Stimulated activated CD8-positive, alpha-beta memory T cell treated with anti-CD3 and anti-CD28 coated beads, Interleukin-7, amount 100 ng/mL, for 24 hours (primary cell): Measurements from ENCODE around the gene NENF.

Experiments used
- DNase-seq: peaks from one replicate; pipeline ENCODE4 v3.0.0-alpha.2; 2020; ENCODE audit warnings: low read depth

Gene NENF

DNA sequence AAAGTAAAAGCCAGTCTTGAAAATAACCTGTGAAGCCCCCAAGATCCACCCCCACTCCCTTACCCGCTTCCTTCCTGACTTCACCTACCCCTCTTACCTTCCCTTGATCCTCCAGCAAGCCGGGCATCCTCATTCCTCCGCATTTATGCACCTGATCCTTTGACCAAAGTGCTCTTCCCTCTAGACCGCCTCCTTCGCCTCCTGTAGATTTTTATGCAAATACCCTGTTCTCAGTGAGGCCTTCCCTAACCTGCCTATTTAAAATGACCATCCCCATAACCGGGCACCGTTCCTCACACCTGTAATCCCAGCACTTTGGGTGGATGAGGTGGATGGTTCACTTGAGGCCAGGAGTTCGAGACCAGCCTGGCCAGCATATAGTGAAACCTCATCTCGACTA, 1.1 kb upstream of the NENF start:
- no peak for DNase-seq

DNA sequence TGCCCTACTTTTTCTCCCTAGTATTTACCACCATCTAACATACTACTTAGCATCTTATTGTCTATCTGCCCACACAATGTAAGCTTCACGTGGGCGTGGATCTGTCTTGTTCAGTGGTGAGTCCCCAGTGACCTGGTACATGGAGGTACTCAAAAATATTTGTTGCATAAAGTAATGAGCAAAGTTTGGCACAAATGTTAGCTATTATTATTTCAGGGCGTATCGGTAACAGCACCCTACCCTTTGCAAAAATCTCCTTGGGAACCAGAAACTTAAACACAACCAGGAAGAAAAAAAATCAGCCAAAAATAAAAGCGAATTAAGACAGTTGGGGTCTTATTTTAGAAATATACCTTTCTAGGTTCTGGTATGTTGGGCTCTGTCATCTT, 454 bp upstream of the NENF start:
- no peak for DNase-seq

DNA sequence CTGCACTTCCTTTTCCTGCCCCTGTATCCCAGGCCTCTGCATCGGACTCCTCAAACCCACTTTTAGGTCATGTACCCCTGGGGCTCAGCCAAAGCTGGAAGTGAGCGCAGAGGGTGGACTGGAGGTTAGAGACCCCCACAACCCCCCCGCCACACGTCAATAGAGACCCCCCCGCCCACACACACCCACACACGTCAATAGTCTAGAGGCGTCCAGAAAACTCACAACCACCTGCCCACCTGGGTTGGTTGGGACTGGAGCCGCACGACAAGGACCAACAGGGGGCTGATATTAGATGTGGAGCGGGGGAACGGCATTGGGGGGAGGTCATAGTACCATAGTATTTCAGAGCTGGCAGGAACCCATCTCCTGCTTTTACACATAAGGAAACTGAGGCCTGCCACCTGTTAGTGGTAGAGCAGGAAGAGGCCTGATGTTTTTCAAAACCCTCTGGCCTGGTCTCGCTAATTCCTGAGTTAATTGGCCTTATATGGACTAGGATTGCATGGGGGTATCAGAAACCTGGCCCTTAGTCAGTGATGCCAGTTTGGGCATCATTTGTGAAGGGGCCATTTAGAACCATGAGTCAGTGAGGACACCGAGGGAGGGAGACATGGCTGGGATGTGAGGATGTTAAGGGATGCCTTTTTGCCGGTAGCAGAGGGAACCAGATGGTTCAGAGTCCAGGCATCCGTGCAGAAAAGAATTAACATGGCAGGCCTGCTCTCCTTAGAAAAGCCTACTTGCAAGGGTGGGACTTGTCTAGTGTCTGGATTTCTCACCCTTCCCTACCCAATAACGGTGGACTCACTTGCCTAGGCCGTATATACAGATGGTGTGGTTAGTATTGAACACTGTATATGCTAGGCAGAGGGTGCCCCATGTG, 1.1 kb downstream of the NENF start:
- no peak for DNase-seq

DNA sequence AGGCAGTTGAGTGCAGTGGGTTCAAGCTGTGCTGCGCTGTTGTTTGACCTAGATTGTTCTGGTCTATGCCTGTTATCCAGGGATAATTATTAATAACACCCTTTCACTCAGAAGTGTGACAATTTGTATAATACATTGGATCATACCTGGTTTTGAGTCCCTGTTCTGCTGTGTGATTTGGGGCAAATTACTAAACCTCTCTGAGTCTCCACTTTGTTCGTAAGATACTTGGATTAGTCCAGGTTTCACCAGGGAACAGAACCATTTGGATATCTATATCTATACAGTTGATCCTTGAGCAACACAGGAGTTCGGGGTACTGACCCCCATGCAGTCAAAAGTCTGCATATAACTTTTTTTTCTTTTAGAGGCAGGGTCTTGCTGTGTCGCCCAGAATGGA, 2.3 kb downstream of the NENF start:
- no peak for DNase-seq

DNA sequence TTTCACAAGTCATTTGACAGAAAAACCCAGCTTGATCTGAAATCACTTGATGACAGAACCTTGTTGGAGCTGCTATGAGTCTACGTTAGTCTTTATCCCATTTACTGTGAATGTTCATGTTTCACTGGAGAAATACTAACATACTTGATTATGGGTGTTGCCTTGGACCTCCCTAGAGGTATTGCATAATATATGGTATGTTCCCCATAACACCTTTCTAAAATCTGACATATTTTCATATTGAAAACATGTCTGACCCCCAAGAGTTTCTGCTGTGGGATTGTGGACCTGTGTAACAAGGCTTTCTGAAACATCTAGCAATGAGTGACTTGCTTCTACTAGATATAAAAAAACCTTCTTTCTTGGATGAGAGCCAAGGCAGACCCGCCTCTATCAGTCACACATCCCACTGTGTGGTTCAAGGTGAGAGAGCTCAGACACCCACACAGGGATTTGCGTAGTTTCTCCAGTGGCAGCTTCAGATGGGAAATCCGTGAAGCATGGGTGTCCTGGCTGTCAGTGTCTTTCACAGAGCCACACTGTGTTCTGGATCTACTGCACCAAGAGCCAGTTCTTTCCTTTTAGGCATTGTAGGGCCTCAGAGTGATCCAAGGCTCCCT, 4.6 kb downstream of the NENF start:
- DNase-seq: no peak

DNA sequence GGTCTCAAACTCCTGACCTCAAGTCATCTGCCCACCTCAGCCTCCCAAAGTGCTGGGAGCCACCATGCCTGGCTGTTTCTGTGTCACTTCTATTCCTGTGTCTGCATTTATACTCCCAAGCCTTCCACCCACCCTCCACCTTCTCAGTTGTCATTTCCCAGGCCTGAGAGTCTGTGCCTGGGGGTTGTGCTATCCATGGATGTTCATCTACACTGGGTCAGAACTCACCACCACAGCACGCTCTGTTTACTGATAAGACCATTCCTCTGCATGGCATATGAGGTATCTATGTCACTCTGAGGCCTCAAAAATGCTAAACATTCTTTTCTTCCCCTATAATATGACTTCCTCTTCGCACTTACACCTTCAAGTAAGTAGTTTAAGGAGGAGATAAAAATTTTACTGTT, 6.1 kb downstream of the NENF start:
- no peak for DNase-seq

DNA sequence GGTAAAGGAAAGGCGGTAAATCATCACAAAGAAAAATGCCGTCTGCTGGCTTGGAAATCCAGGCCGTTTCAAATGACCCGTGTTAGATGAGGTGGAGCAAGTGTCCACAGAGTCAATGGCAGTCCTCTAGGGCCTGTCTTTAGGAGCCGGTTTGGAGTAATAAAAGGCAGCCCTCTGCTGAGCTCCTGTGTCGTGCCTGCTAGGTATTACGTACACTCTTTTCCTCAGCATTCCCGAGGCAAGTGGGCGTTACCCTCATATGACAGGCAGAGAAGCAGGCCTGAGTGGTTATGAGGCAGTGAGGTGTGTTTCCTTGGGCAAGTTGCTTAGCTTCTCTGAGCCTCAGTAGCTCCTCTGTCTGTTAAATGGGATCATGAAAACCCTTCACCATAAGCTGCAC, 7.7 kb downstream of the NENF start:
- DNase-seq: no peak

DNA sequence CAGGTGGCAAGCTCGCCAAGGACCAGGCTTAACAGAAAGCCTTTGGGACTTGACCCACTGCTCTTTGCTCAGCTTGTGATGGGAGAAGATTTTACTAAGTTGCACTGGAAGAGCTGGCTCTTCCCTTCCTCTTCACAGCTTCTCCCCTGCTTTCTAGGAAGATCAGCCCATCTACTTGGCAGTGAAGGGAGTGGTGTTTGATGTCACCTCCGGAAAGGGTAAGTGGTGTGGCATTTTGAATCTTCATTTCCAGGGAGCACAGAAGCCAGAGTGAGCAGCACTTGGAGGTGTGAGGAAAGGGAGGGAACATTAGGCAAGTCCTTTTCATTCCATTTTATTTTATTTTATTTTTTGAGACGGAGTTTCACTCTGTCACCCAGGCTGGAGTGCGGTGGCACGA, 9.7 kb downstream of the NENF start:
- DNase-seq: no peak

DNA sequence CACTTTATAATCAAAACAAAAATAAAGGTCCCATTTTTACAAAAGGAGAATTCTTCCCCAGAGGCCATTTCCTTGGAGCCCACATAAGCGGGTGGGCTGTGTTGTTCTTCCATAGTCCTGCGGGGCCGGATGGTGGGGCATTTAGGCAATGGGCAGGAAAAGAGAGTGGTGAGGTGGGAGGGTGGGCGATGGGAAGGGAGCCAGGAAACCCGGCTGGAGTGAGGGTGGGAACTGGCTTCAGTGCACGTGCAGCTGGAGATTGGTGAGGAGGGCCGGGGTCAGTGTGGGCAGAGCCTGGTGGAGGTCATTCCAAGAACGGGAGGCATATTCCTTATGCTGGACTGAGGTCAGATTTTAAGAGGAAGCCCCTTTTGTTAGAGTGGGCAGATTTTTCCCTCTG, 13.6 kb downstream of the NENF start:
- DNase-seq: no peak

DNA sequence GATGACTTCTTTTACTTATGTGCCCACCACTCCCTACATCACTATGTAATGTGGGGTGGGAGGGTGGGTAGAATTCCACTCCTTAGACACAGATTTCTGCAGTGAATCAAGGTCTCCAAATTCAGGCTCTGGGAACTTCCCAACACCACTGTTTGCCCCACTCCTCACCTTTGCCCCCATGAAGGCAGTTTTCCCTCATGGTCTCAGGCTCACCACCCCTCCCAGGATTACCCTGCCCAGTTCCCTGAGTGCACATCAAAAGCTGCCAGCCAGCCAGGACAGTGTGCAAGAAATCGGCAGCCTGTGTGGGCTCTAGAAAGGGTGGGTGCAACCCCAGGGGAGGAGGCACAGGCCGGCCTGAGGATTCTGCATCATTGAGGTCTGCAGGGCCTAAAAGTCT, 14.8 kb downstream of the NENF start:
- DNase-seq: no peak

DNA sequence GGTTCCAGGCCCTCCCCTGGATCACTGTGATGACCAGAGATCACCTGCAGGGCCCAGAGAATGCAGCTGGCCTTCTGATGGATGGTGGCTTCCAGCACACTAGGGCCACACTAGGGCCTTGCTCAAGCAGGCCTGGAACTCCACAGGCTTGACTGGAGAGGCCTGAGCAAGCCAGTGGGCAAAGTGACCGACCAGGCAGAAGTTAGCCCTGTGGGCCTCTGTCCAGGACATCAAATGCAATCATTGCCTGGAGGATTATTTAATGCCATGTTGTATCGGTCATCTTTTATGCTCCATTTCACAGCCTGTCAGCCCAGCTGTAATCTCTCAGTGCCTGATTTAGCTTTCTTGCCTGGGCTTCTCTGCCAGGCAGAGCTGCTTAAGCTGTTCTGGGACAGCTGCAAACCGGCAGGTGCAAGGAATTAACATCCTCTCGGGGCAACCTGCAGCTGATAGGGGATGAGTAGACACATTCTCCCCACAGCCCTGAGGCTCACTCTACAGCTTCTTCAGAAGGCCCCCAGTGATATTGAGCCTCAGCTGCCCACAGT, 17.7 kb downstream of the NENF start:
- DNase-seq: no peak

DNA sequence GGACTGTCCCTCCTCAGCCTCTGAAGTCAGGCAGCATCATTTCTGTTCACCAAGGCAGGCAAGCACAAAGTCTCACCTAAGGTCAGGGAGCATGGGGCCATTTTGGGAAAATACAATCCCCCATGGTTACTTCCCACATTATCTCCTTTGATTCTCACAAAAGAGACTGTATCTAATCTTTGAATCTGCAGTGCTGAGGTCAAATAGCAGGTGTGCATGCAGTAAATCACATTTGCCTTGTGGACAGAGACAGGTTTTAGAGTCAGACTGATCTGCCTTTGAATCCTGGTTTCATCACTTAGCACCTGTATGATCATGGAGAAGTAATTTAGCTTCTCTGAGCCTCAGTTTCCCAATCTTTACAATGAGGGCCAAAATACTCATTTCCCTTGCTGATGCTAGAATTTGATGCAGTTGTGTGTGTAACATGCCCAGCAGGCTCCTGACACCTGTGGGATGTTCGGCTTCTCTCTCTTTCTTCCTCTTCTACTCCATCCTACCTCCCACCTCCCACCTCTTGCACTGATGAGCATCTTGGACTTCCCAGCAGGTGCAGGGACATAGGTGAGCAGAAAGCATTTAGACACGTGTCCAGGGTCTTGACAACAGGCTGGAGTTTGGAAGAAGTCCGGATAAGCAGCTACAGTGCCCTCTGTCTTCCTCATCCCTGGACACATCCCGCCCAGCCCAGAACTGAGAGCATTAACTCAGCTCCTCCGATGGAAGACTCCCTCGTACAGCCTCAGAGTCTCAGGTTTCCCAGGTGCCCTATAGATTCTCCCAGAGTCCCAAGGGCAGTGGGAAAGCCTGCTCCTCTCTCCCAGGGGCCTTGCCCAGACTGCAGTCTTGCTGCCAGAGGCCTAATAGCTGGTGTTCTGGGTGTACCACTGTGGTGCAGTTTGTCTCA, 18.9 kb downstream of the NENF start:
- no peak for DNase-seq

DNA sequence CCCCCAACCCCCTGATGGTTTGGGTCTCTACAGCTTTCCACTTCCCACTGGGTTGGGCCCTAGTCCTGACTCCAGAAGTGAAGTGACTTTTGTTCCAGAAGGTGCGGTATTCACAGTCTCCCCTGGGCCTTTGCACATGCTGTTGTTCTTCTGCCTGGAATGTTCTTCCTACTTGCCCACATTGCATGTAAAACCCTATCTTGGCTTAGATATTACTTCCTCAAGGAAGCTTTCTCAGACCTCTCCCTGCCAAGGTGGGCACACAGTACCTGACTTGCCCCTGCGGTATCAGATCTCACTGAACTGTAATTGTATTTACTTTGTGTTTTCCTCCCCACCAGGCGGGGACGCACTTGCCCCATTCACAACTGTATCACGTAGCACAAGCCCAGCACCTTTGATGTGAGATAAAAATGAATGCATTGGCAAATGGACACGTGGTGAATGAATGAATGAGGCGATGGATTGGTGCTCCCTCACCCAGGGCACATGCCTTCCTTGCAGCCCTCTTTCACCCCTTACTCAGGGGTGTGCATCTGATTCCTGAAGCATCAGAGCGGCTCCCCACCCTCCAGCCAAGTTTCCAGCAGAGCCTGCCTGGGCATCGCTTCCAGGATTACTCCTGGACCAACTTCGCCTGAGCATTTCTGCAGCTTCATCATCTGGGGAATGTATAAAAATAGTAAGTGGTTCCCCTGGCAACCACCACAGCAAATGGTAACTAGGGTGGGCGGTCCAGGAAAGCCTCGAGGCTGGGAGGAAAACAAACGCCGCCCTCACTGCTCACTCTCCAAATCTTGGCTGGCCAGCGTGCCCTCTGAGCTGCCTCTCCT, 19.8 kb downstream of the NENF start:
- DNase-seq: no peak

DNA sequence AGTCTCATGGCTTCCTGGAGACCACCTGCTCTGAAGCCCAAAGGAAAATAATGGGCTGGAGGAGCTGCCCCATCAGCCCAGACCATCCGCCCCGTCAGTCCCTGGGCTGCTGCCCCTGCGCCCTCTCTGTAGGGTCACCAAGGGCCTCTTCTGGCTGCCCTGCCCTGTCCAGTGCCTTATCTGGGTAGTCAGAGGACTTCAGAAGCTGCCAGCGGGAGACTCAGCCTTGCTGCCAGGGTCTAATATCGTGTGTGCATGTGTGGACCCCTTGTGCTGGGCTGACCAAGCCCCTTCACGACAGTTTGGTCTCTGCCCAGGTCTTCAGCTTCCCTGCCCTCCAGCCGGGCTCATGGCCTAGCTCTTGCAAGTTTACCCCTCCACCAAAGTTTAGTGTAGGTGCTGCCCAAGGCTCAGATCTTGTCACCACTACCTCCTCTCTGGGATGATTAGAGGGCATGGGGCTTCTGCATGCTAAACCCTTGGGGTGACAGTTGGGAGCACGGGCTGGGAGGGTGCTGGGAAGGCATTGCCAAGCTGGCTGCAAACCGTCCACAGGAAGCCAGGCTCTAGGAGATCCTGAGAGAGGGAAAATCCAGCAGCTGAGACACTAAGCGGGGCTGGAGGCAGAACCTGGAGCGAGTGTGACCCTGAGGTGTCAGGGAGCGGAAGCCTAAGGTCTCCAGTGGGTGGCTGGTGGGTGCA, 20.6 kb downstream of the NENF start:
- no peak for DNase-seq

DNA sequence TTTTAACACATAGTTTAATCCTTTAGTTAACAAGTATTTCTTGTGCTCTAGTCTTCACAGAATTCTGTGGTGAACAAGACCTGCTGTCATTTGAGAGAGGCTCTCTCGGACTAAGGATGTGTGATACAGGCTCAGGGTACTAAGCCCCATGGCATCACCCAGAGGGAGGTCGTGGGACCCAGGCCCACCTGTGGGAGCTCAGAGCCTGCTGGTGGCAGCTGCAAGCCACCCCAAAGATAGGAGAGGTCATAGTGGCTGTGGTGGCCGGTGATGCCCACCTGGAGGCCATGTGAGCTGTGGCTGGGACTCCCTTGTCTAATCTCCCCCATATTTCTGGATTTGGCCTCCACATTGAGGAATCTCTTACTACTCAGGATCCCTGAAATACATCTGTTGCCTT, 22.0 kb downstream of the NENF start:
- DNase-seq: no peak

DNA sequence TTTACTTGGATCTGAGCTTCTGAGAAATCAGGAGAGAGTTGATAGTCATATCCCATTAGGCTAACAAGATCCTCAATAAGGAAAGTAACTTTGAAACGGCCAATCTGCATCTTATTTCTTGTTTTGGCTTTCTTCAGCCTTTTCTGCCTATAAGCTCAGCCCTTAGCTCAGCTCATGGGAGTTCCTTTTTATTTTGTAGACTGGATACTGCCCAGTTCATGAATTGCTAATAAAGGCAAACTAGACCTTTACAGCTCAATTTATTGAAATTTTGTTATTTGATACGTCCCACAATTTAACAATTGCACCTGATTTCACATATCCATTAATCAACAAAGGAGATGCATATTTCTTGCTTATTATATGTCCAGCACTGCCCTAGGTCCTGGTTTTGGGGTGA, 22.7 kb downstream of the NENF start:
- no peak for DNase-seq

DNA sequence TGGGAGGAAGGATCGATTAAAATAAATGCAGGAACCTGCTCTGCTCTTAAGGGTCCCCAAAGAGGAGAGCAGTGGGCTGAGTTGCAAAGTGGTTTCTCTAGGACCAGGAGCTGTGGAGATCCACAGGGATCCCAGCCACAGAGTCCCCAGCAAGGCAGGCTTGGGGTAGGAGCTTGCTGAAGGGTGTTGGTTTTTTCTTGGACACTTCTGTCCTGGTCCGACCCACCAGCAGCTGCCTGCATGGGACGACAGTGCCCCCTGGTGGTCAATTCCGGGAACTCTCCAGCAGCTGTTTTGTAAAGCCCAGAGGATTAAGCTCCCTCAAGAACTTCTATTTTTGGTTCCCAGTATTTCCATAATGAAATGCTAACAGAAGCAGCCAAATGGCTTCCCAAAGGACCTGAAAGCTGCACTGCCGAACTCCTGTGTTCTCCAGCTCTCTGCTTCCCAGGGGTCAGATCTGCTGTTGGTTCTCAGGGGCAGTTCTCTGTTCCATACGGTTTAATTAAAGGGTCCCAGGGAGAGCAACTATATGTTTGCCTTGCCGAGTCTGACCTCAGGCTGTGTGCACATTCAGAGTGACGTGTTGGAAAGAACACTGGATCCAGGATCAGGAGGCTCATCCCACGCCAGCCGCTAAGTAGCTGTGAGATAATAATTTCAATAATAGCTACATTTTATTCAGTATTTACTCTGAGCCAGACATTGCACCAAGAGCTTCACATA, 23.2 kb downstream of the NENF start:
- DNase-seq: peak; percentile 82

DNA sequence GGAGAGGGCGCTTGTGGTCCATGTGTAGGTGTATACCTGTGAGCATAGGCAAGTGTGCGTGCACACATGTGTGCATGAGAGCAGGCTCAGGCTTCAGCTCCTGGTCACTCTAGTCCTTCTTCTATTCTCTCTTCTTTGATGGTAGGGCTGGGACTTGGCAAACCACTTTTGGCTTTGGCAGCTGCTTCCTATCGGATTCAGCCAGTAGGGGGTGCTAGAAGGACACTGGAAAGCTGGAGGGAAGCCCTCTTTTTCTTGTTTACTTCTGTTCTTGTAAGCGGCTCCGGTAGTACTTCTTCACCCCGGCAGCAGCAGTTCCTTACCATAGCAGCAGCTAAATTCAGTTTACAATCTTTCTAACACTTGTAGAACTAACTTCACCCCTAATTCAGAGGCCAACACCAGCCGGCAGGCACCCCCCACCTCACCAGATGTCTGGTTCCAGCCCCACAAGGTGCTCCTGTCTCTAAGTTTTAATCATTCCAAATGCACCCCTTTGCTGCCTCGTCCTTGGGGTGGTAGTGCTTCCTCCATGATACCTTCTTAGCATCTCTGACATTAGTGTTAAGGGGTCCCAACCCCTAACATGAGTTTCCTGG, 25.1 kb downstream of the NENF start:
- DNase-seq: peak; percentile 33

DNA sequence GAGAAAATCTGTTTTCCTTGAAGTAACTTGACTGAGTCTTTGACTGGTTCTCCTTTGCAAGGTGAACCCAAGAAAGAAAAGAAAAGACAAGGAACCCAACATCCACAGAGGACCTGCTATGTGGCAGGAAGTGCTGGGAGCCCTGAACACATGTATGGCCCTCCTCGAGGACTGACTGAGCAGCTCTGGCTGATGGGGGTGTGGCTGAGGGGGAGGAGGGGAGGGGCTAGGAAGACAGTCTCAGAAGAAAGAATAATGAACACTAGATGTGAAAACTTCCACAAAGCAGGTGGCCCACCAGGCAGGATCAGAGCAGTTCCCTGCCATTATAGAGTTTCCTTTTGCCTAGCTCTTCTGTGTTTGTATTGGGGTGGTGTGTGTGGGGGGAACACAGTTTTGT, 26.1 kb downstream of the NENF start:
- DNase-seq: no peak

DNA sequence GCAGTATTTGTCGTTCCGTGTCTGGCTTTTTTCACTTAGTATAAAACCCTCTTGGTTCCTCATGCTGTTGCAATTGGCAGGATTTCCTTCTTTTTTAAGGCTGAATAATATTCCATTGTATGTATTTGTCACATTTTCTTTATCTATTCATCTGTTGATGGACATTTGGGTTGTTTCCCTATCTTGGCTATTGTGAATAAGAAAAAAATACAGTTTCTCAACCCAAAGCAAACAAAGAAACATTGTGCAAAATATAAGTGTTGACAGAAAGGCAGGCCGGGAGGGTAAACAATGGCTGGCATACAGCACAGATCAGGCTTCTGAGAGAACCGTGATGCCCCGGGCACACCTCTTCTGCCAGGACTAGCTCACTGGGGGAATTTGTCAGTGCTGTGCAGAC, 26.9 kb downstream of the NENF start:
- DNase-seq: no peak
